ENCODE data around the gene SIGLEC1. TPM values are rescaled to one million over a fixed set of nuclear protein-coding genes. Genes with fewer than 3 reads are reported as not detected.

Gene SIGLEC1
- total and polyA plus RNA-seq, 2 donors (not counting 3 experiments of a cell fraction or from before 2014, with no cell fraction given) = not detected

DNA sequence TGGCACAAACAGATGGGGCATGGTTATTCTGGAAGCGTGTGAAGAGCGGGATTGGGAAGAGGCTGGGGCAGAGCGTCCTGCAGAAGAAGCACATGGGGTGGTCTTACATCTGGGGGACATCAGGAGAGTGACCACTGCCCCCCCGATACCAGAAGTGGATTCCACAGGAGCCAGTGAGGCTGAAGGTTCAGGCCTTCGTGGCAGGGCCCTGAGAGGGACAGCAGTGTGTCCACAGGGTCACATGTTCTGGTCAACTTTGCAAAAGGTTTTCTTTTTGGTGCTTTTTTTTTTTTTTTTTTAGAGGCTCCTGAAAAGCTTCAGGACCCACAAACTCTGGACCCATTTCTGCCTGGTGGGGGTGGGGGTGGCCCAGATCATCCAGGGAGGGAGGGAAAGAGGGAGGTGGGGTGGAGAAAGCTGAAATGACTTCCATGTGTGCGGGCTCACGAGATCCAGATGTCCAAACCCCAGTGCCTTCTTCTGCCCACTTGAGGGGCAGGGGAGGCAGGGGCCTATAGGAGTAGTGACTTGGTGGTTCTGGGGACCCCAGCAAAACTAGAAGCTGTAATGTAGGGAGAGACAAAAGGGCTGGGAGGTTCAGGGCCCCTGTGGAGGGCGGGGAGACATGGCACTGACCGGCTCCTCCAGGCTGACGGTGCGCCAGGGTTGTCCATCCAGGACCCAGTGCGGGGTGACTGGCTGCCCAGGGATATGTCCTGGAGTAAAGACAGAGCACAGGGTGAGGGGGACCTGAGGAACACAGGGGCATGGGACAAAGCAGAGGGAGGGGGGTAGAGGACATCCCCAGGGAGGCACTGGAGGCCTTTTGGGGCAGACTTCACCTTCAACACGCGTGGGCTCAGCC lies 33.3 kb downstream of the SIGLEC1 start:
- Histone ChIP-seq H3K4me2 (ENCODE audit: insufficient read depth, low read length) (no peak overlapping the region), H3K4me1 (ENCODE audit: control insufficient read depth, extremely low read depth, insufficient read depth, low read length) (no peaks in the 10 kb centered on the region), H3K9ac (replicated peaks; ENCODE audit: extremely low read depth, insufficient read depth, low read length) (no peak overlapping the region), H3K79me2 (ENCODE audit: control insufficient read depth, insufficient read depth, low read length) (no peaks in the 10 kb centered on the region), H3K27me3 (ENCODE audit: control insufficient read depth in 2 of 2, insufficient read depth in 2 of 2, low read length in 2 of 2) (peaks cover 30 to 37% of the 10 kb centered on the region in 2 experiments), H3K36me3 (ENCODE audit: control insufficient read depth in 2 of 2, extremely low read depth in 1 of 2, insufficient read depth in 2 of 2, low read length in 2 of 2) (no peaks in the 10 kb centered on the region), H4K20me1 (replicated peaks; ENCODE audit: control insufficient read depth, extremely low read depth, insufficient read depth, low read length) (no peaks in the 10 kb centered on the region), H3K27ac (ENCODE audit: insufficient read depth, low read depth, low read length) (no peak overlapping the region), H2AFZ (ENCODE audit: low read depth, low read length) (no peak overlapping the region), H3K4me3 (replicated peaks in 1 of 3; ENCODE audit: insufficient read depth in 1 of 3, low read depth in 1 of 3, low read length in 3 of 3) (no peak overlapping the region), H3K9me3 (replicated peaks; ENCODE audit: control insufficient read depth, insufficient read depth, low read length) (no peaks in the 10 kb centered on the region), H3K9me1 (replicated peaks; ENCODE audit: control insufficient read depth, extremely low read depth, insufficient read depth, low read length) (no peaks in the 10 kb centered on the region)
- FAIRE-seq (no peak), DNase-seq (ENCODE audit: low read depth, low spot score) (no peak)
- dilution Hi-C loops (cut with MboI; ENCODE audit: extremely low pct_ligation_motif_present, low sequenced_read_pairs) = no loop called here
- intact Hi-C loops (cut with micrococcal nuclease) = loop anchor here (5.0 kb wide), 1 partner anchor 73 kb away; no protein-coding TSS in a partner anchor
- BruUV-seq (replicated peaks) = no TSS peak
- ChIA-PET CTCF (interaction anchor here (1.7 to 7.1 kb wide), 4 partner anchors 29 to 102 kb away, joined by 5 to 346 read pairs (median 30); partner anchors contain the start of genes ADISSP, SIGLEC1 and SPEF1), POLR2A (no interaction called here)
- no peak for TF ChIP-seq POLR2AphosphoS5 (IDR thresholded peaks at IDR 0.05; ENCODE audit: insufficient read depth, low read depth, low read length)
- TF ChIP-seq JUN (IDR thresholded peaks at IDR 0.05; ENCODE audit: borderline replicate concordance, insufficient read depth, insufficient read length, low read depth) = no peak

DNA sequence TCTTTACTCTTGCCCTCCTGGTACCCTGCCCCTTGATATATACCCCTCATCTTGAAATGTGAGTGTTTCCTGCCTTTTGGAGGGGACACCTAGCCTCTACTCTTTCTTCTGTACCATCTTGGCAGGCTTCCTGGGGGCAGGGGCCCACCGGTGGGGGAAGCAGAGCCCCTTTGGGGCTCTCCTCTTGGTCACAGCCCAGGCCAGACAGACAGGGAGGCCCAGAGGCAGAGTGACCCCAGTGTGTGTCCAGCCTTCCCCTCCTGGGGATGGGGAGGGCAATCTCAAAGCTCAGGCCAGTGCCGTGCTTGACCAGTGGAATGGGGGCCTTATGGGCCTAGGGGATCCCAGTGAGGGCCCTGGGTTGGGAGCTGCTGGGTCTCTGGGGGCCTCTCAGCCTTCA lies 34.2 kb downstream of the SIGLEC1 start:
- Histone ChIP-seq H3K9me3 (replicated peaks; ENCODE audit: control insufficient read depth, insufficient read depth, low read length) (no peaks in the 10 kb centered on the region), H3K27me3 (ENCODE audit: control insufficient read depth in 2 of 2, insufficient read depth in 2 of 2, low read length in 2 of 2) (peaks cover 32 to 39% of the 10 kb centered on the region in 2 experiments), H3K4me1 (ENCODE audit: control insufficient read depth, extremely low read depth, insufficient read depth, low read length) (no peaks in the 10 kb centered on the region), H3K9me1 (replicated peaks; ENCODE audit: control insufficient read depth, extremely low read depth, insufficient read depth, low read length) (no peaks in the 10 kb centered on the region), H3K36me3 (ENCODE audit: control insufficient read depth in 2 of 2, extremely low read depth in 1 of 2, insufficient read depth in 2 of 2, low read length in 2 of 2) (no peaks in the 10 kb centered on the region), H3K79me2 (ENCODE audit: control insufficient read depth, insufficient read depth, low read length) (no peaks in the 10 kb centered on the region), H2AFZ (ENCODE audit: low read depth, low read length) (no peak overlapping the region), H3K4me3 (replicated peaks in 1 of 3; ENCODE audit: insufficient read depth in 1 of 3, low read depth in 1 of 3, low read length in 3 of 3) (no peak overlapping the region), H3K27ac (ENCODE audit: insufficient read depth, low read depth, low read length) (no peak overlapping the region), H4K20me1 (replicated peaks; ENCODE audit: control insufficient read depth, extremely low read depth, insufficient read depth, low read length) (no peaks in the 10 kb centered on the region), H3K9ac (replicated peaks; ENCODE audit: extremely low read depth, insufficient read depth, low read length) (no peak overlapping the region), H3K4me2 (ENCODE audit: insufficient read depth, low read length) (no peak overlapping the region)
- POLR2A ChIA-PET = no interaction called here
- dilution Hi-C loops (cut with MboI; ENCODE audit: extremely low pct_ligation_motif_present, low sequenced_read_pairs) (no loop called here), intact Hi-C loops (cut with micrococcal nuclease) (loop anchor here (5.0 kb wide), 1 partner anchor 74 kb away; no protein-coding TSS in a partner anchor)
- DNase-seq (ENCODE audit: low read depth, low spot score) (no peak), FAIRE-seq (no peak)
- TF ChIP-seq MYC (IDR thresholded peaks at IDR 0.05; ENCODE audit: low read depth, low read length) (no peak), GATA2 (IDR thresholded peaks at IDR 0.05; ENCODE audit: insufficient read depth, insufficient read length, low read depth, low read length) (no peak), JUN (IDR thresholded peaks at IDR 0.05; ENCODE audit: borderline replicate concordance, insufficient read depth, insufficient read length, low read depth) (no peak), POLR2AphosphoS5 (IDR thresholded peaks at IDR 0.05; ENCODE audit: insufficient read depth, low read depth, low read length) (no peak), POLR2A (IDR thresholded peaks at IDR 0.05; ENCODE audit: low read depth, low read length) (no peak), FOS (IDR thresholded peaks at IDR 0.05; ENCODE audit: borderline replicate concordance, insufficient read depth, low read length) (no peak), EZH2 (IDR thresholded peaks at IDR 0.05; ENCODE audit: borderline replicate concordance, low read depth, low read length, severe bottlenecking) (no peak)
- TF ChIP-seq, protein P1, sequence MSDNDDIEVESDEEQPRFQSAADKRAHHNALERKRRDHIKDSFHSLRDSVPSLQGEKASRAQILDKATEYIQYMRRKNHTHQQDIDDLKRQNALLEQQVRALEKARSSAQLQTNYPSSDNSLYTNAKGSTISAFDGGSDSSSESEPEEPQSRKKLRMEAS (IDR thresholded peaks at IDR 0.05; ENCODE audit: insufficient read depth, insufficient read length) = no peak
- TF ChIP-seq, protein P2, sequence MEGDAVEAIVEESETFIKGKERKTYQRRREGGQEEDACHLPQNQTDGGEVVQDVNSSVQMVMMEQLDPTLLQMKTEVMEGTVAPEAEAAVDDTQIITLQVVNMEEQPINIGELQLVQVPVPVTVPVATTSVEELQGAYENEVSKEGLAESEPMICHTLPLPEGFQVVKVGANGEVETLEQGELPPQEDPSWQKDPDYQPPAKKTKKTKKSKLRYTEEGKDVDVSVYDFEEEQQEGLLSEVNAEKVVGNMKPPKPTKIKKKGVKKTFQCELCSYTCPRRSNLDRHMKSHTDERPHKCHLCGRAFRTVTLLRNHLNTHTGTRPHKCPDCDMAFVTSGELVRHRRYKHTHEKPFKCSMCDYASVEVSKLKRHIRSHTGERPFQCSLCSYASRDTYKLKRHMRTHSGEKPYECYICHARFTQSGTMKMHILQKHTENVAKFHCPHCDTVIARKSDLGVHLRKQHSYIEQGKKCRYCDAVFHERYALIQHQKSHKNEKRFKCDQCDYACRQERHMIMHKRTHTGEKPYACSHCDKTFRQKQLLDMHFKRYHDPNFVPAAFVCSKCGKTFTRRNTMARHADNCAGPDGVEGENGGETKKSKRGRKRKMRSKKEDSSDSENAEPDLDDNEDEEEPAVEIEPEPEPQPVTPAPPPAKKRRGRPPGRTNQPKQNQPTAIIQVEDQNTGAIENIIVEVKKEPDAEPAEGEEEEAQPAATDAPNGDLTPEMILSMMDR (IDR thresholded peaks at IDR 0.05; ENCODE audit: extremely low read depth in 1 of 2, insufficient read depth in 1 of 2, low read depth in 1 of 2, low read length in 2 of 2) = no peak
- BruUV-seq (replicated peaks) = no TSS peak
- CTCF ChIA-PET = interaction anchor here (1.0 to 7.1 kb wide), 12 partner anchors 9 to 142 kb away, joined by 4 to 346 read pairs (median 20); partner anchors contain the start of genes ADISSP, AP5S1, CENPB and SIGLEC1
